Esophagus muscularis mucosa (tissue), 3 donors: ENCODE results near the gene MID1.

ENCODE experiments used
- CTCF ChIP-seq, 3 experiments: fragments of 200-600 bp in 2 of 3; fragments of 450-650 bp in 1 of 3; sonication (generic) in 2 of 3; IDR thresholded peaks; one replicate each; pipeline ENCODE4 v1.5.1; 2017 to 2019; ENCODE audit warnings: antibody characterized with exemption in 3 of 3, mild to moderate bottlenecking in 2 of 3, moderate library complexity in 1 of 3
- POLR2A ChIP-seq: fragments of 450-650 bp; IDR thresholded peaks from one replicate; pipeline ENCODE4 v1.6.1; 2017; ENCODE audit warnings: antibody characterized with exemption, moderate library complexity, mild to moderate bottlenecking, low read depth
- POLR2AphosphoS5 ChIP-seq, 2 donors: sonication (generic); formaldehyde crosslinking; IDR thresholded peaks; one replicate each; pipeline ENCODE4 v1.6.1; 2017; ENCODE audit warnings: antibody characterized with exemption in 2 of 2

GRCh38 chrX:10538831-10539230, 81.6 kb downstream of the MID1 start:
- TF ChIP-seq CTCF (IDR thresholded peaks at IDR 0.05) (no peak), POLR2A (no peak), POLR2AphosphoS5 (IDR thresholded peaks at IDR 0.05) (no peak)
